DMS114 treated with DMSO at 0.1 percent for 48 hours (cell line): ENCODE measurements around the gene DLG2.
A peak's percentile ranks its signal among the peaks of the same experiment; 100 is the strongest.
"Not testable (repeated sequence)": the region's sequence is repeated elsewhere in the genome, so short reads cannot be mapped to it uniquely, and the experiment has no call there.

ENCODE experiments used
- DNase-seq: peaks from one replicate; lab custom pipeline; 2025; ENCODE audit not compliant: unreplicated experiment; lab: John Stamatoyannopoulos, UW

DLG2 gene

GRCh38 chr11:84855508-84856245 lies 771.5 kb downstream of the DLG2 start:
- no peak for DNase-seq

DNA sequence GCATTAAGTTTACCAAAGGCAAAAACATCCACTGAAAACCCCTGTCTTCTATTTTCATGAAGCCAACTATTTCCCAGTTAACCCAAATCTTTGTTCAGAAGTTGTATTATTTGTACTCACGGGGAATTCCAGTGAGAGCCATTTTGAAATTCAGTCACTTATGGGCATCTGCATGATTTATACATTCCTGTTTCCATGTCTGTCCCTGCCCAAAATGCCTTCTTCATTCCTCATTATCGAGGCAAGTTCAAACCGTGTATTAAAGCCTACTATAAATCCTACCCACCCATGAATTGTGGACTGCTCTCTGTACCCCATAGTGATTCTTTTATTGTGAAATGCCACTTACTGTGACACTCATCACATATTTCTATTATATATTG lies 772.7 kb downstream of the DLG2 start:
- DNase-seq = no peak

GRCh38 chr11:84853841-84854497 lies 773.2 kb downstream of the DLG2 start:
- DNase-seq = no peak

DNA sequence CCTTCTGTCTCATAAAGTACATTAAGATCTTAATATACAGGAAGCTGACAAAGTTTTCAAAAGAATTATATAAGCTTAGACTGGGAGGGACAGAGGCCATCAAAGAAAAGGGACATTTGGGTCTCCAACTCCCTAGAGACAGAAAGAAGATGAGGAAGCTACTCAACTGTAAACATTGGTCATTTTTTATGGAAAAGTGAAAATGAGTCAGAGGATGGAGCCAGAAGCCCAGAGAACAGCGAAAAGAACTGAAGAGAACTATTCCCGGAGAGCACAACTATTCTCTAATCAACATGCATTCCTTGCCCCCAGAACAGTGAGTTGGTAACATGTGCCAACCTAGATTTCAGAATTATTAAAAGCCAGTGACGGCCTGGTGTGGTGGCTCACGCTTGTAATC lies 779.3 kb downstream of the DLG2 start:
- no peak for DNase-seq

DNA sequence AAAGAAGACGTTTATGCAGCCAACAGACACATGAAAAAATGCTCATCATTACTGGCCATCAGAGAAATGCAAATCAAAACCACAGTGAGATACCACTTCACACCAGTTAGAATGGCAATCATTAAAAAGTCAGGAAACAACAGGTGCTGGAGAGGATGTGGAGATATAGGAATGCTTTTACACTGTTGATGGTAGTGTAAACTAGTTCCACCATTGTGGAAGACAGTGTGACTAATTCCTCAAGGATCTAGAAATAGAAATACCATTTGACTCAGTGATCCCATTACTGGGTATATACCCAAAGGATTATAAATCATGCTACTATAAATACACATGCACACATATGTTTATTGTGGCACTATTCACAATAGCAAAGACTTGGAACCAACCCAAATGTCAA lies 786.9 kb downstream of the DLG2 start:
- not testable (repeated sequence) for DNase-seq

DNA sequence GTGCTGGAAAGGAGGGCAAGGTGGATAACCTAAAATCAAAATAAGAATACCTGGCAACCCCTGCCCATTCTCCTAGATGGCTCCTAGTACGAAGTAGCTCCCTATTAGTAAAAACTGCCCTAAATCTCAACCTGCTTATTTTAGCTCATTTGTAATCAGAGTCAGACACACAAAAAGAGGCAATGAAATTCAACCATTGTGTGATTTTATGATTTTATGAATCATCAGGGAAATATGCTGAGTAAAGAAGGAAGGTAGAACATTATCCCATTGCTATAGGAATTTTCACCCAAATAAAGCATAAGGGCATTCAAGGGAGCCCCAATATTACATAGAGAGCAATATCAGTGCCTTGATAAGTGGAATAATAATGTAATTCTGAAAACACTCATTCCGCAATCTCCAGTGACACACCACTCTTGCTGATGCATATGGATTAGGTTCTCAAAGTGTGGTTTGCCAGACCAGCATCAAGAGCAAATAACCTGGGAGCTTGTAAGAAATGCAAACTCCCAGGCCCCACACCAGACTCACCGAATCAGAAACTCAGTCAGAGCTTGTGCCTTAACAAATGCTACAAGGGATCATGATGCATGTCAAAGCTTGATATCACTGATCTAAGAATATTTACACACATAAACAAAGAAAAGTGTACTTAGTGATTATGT lies 789.6 kb downstream of the DLG2 start:
- DNase-seq = no peak

DNA sequence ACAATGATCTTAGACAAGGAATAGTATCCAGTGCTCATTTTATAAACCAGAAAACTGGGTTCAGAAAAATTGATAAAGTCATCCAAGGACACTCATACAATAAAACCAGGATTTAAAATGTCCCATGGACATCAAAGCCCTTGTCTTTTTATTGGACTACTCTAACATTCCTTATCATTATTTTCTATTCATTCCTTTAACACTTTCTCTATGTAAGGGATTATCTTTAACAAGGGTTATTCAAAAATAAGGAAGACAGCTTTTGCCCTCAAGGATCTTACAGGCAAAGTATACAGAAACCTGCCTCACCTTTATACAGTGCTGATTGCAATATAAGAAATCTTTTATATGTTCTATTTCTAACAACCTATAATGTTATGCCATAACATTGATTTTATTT lies 790.8 kb downstream of the DLG2 start:
- DNase-seq = no peak

DNA sequence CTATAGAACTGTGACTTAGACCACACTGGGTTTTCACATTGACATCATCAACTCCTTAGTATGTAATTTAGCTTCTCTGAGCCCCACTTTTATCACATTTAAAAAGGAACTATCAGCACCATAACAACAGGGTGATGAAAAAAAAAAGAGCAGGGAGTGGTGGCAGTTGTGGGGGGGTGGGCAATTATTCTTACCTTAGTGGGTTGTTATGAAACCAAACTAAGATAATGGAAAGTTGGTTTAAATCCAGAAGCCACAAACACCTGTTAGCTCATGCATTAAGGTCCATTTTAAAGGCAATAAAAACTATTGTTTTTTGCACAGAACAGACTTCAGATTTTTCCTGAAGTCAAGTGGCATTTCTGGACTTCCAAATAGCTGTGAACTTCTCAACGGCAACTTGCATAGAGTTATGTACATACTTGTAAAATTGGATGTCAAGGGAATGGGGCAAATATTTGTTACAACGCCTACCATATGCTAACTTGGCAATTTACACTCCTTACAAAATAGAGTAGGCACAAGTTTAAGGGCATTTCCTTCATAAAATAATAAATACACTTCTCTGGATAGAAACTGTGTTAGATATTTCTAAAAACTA lies 793.6 kb downstream of the DLG2 start:
- no peak for DNase-seq

GRCh38 chr11:84830372-84830771 lies 796.8 kb downstream of the DLG2 start:
- DNase-seq = no peak

- no peak for DNase-seq
These were observed 798.0 kb downstream of the DLG2 start for GRCh38 chr11:84829162-84829561.

DNA sequence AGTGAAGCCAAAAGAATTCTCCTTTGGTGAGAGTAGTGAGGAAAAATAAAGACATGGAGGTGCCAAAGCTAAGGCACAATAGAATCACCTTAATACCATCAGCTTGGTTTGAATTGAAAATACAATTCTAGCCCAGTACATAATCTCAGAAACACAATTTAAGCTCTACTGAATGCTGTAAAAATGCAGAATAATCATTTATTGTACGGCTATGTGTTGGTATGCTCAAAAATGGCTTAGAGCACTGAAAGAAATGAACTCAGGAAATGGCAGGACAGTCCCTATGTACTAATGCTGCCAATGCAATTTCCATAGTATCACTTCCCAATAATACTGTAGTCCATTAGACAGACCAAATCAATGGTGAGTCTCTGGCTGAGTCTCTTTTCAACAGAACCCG lies 798.5 kb downstream of the DLG2 start:
- DNase-seq = no peak

DNA sequence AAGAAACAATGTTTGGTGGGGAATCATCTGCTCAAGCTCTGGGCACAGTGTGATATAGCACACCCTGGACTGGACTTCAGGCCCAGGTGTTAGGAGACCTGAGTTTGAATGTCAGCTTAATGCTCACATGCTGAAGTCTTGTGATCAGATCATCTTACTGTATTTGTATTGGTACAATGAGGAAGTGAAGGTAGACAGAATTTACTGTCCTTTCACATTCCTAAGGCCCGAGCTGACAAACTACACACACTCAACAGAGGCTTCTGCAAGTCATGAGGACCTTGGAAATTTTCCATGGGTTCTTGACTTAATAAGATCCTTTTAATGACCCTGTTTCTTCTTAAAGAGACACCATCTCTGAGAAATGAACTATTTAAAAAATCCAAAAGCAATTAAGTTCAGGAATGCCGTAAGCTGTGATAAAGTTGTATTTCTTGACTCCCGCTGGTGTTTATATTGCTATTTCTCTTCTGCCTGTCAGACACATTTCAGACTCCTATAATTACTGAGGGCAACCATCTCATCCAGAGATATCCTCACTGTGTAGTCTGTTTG lies 802.0 kb downstream of the DLG2 start:
- no peak for DNase-seq

GRCh38 chr11:84824624-84825023 lies 802.5 kb downstream of the DLG2 start:
- DNase-seq = no peak

GRCh38 chr11:84819537-84819936 lies 807.6 kb downstream of the DLG2 start:
- no peak for DNase-seq

GRCh38 chr11:84819128-84819527 lies 808.0 kb downstream of the DLG2 start:
- DNase-seq = no peak

- no peak for DNase-seq
These were observed 809.1 kb downstream of the DLG2 start for GRCh38 chr11:84817998-84818397.

DNA sequence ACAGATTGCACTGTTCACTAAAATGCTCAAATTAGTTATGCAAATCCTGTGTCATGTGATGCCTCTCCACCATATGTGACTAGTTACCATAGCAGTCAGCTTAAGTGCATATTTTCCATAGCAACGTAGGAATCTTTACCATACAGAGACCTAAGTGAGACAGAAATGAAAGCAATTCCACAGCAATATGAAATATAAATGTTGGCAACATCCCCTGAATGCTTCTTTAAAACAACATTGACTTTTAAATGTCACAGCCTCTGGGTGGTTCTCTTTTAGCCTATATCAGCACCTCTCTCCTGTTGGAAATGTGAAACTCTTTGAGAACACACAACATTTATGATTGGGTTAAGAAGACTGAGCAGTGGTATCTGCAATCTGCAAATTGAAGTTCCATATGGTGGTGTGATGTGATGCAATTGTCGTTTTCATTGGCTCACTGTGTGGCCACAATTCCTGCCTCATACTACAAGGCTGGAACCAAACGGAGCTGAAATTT lies 814.6 kb downstream of the DLG2 start:
- DNase-seq = no peak

- no peak for DNase-seq
These were observed 820.8 kb downstream of the DLG2 start for GRCh38 chr11:84806354-84806753.

DNA sequence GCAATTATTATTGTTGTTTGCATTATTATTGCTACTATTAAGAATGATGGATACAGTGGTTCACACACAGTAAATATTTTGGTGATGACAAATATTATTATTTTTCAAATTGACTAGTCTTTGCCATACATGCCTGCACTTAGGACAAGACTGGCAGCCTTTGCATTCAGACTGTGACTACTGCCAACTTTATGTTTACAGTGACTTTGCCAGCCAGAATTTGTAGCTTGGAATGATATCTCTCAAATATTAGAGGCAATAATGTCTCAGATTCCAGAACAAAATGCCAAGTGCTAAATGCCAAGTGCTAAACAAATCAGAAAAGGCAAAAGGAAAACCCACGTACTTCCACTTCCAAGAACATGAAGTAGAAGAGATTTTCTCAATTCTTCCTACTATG lies 823.1 kb downstream of the DLG2 start:
- DNase-seq = no peak

DNA sequence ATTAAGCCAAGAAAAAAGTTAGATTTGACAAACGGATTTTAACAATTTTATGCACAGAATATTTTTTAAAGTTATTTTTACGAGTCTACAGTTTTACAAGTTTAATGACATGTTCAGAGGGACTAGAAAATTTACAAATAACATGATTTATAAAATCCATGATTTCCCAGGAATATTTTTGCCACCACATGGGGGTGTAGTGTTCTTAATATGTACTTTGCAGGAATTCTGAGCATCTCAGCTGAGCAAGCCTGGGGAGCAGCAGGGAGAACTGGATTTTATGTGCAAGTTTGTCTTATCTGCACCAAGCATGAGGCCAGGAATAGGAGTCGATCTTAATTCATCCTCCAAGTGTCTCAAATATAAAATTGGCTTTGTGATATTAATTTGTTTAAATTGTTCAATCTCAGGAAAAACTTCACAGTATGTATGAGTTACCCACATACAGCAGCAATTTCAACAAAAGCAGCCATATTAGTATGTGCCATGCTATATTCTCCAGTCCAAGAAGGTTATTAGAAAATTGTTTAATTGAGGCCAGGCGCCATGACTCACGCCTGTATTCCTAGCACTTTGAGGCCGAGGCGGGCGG lies 826.3 kb downstream of the DLG2 start:
- DNase-seq = peak; percentile 5

- no peak for DNase-seq
These were observed 828.0 kb downstream of the DLG2 start for GRCh38 chr11:84799112-84799511.
